ENCODE data around the gene PNRC2. TPM values are rescaled to one million over a fixed set of nuclear protein-coding genes. Genes with fewer than 3 reads are reported as not detected.
"Not testable (repeated sequence)": the region's sequence is repeated elsewhere in the genome, so short reads cannot be mapped to it uniquely, and the experiment has no call there.

The PNRC2 gene
- total RNA-seq, 1 donor from 2014 or later, result 102 TPM

DNA sequence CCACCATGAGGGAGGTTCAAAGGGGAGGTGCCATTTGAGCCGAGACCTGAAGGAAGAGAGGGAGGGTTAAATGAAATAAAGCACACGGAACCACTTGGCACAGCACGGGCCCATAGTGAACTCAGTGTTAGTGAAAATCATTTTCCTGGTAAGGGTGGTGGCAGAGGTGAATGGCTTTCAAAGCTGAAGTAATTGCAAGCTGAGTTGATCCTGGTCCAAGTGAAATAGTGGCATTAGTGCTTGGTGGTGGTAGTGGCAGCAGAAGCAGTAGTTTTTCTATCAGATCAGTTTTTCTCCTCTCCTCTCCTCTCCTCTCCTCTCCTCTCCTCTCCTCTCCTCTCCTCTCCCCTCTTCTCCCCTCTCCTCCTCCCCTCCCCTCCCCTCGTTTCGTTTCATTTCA lies 51.0 kb downstream of the PNRC2 start:
- no peak overlapping the region for H3K4me3 ChIP-seq (ENCODE audit: low read depth, low read length)
- no peaks in the 10 kb centered on the region for H3K27me3 ChIP-seq (ENCODE audit: control insufficient read depth, insufficient read depth, low read length)
- H3K36me3 ChIP-seq (ENCODE audit: control insufficient read depth, insufficient read depth, low read length), result no peaks in the 10 kb centered on the region
- TF ChIP-seq, protein P1, sequence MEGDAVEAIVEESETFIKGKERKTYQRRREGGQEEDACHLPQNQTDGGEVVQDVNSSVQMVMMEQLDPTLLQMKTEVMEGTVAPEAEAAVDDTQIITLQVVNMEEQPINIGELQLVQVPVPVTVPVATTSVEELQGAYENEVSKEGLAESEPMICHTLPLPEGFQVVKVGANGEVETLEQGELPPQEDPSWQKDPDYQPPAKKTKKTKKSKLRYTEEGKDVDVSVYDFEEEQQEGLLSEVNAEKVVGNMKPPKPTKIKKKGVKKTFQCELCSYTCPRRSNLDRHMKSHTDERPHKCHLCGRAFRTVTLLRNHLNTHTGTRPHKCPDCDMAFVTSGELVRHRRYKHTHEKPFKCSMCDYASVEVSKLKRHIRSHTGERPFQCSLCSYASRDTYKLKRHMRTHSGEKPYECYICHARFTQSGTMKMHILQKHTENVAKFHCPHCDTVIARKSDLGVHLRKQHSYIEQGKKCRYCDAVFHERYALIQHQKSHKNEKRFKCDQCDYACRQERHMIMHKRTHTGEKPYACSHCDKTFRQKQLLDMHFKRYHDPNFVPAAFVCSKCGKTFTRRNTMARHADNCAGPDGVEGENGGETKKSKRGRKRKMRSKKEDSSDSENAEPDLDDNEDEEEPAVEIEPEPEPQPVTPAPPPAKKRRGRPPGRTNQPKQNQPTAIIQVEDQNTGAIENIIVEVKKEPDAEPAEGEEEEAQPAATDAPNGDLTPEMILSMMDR (IDR thresholded peaks at IDR 0.05; ENCODE audit: insufficient read depth, low read length, poor library complexity, severe bottlenecking), result no peak
- no peak for DNase-seq (ENCODE audit: low read depth)

DNA sequence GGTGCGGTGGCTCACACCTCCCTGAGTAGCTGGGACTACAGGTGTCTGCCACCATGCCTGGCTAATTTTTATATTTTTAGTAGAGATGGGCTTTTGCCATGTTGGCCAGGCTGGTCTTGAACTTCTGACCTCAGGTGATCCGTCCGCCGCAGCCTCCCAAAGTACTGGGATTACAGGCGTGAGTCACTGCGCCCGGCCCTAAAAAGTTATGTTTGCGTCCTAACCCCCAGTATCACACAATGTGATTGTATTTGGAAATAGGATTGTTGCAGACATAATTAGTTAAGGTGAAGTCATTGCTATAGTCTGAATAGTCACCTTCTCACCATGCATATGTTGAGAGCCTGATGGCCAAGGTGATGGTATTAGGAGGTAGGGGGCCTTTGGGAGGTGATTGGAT lies 53.2 kb downstream of the PNRC2 start:
- not testable (repeated sequence) for DNase-seq (ENCODE audit: low read depth); H3K4me3 ChIP-seq (ENCODE audit: low read depth, low read length); H3K36me3 ChIP-seq (ENCODE audit: control insufficient read depth, insufficient read depth, low read length); H3K27me3 ChIP-seq (ENCODE audit: control insufficient read depth, insufficient read depth, low read length)

Other genes with a start within 250 kb of the PNRC2 start
- gene ELOA, start 216.4 kb upstream of the PNRC2 start, total RNA-seq, result 51.8 and 56.7 TPM in 2 replicates
- 33.6 and 37.6 TPM in 2 replicates for gene PITHD1, start 181.4 kb upstream of the PNRC2 start, total RNA-seq
- 163 and 235 TPM in 2 replicates for gene LYPLA2, start 168.7 kb upstream of the PNRC2 start, total RNA-seq
- gene GALE, start 159.1 kb upstream of the PNRC2 start, total RNA-seq, result 158 and 164 TPM in 2 replicates
- 52.4 and 65.6 TPM in 2 replicates for gene HMGCL, start 134.4 kb upstream of the PNRC2 start, total RNA-seq
- gene FUCA1, start 91.5 kb upstream of the PNRC2 start, total RNA-seq, result 37.6 and 40.7 TPM in 2 replicates
- not detected in 2 replicates for gene CNR2, start 46.5 kb upstream of the PNRC2 start, total RNA-seq
- gene SRSF10, start 20.5 kb downstream of the PNRC2 start, total RNA-seq, result 74.3 and 83.7 TPM in 2 replicates
- gene MYOM3, start 152.3 kb downstream of the PNRC2 start, total RNA-seq, result 7.9 and 8.1 TPM in 2 replicates
- 0.07 and 0.21 TPM in 2 replicates for gene IL22RA1, start 183.3 kb downstream of the PNRC2 start, total RNA-seq
- 6.7 and 8.6 TPM in 2 replicates for gene IFNLR1, start 227.5 kb downstream of the PNRC2 start, total RNA-seq

Measured in kidney epithelial cell (primary cell).